Stimulated activated naive CD4-positive, alpha-beta T cell (primary cell): ENCODE data around the gene CNTN5.

Source experiments
- DNase-seq, 6 experiments: peaks; one replicate each; lab custom pipeline; 2025; lab: John Stamatoyannopoulos, UW

Gene CNTN5

GRCh38 chr11:99391245-99391644 lies 370.5 kb downstream of the CNTN5 start:
- no peak for DNase-seq

GRCh38 chr11:99406345-99406744 lies 385.6 kb downstream of the CNTN5 start:
- DNase-seq, result no peak

DNA sequence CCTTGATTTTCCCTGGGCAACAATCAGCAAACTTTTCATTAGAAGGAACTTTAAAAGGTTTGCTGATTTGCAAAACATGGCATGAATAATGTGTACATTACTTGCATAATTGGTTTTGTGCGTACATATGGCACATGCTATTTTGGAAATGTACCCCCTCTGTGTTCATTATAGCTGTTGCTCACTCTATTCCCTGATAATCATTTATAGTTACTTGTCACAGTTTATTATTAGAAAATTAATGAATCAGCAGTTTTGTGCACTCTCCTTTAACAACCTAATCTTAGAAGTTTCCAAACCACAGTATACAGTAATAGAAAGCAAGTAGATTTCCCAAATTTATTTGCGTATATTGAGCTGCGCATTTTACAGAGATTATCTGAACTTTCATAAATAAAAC lies 389.9 kb downstream of the CNTN5 start:
- DNase-seq, result no peak

DNA sequence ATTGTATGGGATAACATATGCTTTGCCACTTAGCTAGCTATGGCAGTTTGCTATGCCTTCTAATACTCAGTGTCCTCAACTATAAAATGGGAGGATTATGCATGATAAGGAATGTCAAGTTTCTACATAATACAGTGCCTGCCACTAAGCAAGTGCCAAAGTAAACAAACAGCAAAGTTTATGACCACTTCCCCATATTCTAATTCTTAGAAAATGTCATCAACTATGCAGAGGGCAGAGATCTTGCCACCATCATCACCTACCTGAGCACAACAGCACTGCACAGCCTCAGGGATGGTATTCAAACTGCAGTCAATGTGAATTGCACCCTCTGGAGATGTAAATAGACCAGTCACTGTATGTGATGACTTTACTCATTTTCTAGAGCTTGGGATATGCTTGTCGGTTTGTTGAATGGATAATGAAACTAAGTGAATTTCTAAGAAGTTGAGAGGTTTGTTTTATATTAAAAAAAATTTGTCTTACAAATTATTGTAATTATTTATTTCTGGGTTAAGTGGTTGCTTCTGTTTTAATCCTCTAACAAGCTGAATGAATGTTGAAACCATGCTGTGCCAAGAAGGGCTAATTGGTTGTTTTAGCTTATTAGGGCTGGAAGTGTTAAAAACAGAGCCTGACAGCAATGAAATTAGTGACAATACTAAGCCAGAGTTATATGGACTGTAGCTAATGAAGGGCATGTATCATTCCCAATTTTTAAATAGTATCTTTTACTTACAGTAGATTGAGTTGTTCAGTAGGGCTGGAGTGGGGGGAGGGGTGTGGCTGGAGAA lies 398.4 kb downstream of the CNTN5 start:
- DNase-seq, result no peak

DNA sequence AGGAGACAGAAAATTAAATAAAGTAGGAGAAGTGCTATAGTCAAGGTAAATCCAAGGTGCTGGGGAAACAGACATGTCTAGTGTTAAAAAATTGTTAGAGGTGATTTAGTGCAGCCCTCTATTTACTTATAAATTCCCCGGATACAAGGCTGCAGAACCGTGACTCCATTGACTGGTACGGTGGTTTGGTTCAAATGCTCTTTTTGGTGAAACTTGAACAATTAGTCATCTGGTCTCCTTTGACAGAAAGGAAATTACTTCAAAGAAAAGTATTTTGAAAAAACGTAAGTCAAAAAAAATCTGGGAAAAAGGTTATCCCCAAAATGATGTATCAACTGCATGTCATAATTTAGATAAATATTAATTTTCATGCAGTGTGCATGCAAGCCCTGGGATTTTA lies 399.2 kb downstream of the CNTN5 start:
- DNase-seq, result no peak

DNA sequence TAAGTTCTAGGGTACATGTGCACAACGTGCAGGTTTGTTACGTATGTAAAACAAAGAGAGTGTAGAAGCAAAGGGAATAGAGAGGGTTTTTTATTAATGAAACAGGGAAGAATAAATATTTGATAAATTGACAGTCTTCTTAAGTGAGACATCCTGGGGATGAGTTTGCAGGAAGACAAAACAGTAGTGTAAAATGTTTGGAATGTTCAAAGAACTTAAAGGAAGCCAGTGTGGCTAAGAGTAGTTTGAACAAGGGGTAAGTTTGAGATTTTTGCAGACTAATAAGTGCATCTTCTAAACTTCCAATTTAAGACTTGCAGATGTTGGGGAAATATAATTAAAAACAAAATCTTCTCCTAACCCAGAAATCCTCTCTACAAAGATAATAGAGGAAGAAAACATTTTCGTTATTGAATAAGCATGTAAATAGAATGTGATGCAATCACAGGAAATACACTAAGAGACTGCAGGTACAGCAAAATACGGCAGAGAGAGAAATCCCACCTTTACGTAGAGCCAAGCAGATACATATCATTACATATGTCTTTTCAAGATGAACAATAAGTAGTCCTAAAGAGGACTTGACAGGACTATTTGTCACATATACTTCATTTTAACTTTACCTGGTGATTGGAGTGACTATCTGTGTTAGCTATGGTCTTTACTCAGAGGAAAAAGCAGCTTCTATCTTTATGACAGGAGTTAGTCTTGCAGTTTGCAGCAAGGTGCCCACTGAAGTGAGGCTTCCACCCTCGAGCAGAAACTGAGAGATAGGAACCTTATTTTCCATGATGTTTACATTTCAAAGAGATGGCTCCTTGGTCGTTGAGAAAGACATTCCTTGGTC lies 402.1 kb downstream of the CNTN5 start:
- no peak for DNase-seq

GRCh38 chr11:99423428-99423983 lies 402.8 kb downstream of the CNTN5 start:
- no peak for DNase-seq

DNA sequence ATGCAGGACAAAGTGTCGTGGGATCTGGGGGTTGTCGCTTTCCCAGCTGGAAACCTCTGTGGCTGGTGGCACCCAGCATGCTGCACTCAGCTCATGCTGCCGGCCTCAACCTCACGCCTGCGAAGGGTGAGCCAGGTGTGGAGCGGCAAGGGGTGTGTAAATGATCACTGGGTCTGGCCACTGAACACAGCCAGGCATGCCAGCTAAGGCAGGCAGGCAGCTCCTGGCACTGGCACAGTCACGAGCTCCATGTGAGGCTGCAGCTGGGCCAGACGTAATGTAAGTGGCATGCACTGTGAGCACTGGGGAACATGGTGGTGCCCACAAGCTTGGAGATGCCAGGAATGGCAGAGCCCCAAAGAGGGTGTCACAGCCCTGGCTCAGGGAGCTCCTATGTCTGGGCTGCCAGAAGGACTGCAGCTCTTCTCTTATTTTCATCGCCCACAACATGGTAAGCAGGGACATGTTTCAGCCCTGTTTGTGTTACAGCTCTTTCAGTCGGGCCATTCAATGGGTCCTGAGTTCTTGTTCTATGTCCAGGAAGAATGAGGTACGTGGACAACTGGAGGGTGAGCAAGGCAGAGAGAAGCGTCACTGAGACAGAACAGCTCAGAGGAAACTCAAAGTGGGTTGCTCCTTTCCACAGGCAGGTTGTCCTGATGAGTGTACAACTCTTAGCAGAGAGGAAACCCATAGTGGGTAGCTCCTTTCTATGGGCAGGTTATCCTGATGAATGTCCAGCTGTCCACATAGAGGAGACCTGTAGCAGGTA lies 403.8 kb downstream of the CNTN5 start:
- no peak for DNase-seq

GRCh38 chr11:99425596-99425995 lies 404.8 kb downstream of the CNTN5 start:
- DNase-seq, result no peak

GRCh38 chr11:99432677-99433076 lies 411.9 kb downstream of the CNTN5 start:
- DNase-seq, result no peak

- DNase-seq, result no peak
Observed at GRCh38 chr11:99443276-99443675, 422.5 kb downstream of the CNTN5 start.

DNA sequence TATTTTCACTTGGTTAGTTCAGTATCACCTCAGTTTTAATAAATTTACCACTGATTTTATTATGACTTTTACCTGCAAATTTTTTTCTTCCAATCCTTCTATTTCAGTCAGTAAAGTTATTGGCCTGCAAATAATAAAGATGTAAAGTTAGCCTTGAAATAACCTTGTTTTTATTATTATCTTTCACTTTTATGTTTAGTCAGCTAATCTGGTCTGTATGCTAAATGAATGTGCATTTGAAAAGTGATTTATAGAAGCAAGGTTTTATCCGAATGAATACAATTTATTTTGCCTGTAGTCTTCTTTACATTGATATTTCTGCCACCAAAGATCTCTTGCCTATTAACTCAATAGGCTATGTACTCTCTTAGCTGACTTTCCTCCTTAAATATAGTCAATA lies 425.7 kb downstream of the CNTN5 start:
- DNase-seq, result no peak

- DNase-seq, result no peak
Observed at GRCh38 chr11:99449345-99449744, 428.6 kb downstream of the CNTN5 start.

DNA sequence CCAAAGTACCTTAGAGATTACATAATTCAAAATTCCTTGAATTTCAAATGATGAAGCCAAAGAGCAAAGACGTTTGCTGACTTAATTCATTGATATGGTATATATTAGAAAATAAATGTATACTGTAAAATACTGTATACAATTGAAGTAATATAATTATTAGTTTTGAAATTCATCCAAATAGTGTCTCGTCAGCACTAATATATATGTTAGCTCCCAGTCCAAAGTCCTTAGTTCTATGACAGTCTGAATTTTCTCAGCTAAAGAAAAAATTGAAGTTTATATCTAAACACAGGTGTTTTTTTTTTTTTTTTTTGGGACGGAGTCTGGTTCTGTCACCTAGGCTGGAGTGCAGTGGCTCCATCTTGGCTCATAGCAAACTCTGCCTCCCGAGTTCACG lies 431.3 kb downstream of the CNTN5 start:
- no peak for DNase-seq

DNA sequence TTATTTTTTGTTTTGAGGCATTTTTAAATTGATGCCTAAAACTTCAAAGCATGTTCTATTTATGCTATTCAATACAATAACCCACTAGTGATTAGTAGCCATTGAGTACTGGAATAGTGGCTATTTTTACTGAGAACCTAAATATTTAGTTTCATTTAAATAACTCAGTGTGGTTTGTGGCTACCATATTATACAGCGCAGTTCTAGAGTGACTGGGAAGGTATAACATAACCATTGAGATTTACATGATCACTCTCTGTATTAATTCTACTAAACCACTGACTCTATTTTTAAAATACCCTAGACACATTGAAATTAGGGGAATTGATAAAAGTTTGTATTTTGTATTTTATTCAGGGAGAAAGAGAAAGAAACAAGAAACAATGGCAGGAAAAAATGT lies 441.2 kb downstream of the CNTN5 start:
- no peak for DNase-seq

DNA sequence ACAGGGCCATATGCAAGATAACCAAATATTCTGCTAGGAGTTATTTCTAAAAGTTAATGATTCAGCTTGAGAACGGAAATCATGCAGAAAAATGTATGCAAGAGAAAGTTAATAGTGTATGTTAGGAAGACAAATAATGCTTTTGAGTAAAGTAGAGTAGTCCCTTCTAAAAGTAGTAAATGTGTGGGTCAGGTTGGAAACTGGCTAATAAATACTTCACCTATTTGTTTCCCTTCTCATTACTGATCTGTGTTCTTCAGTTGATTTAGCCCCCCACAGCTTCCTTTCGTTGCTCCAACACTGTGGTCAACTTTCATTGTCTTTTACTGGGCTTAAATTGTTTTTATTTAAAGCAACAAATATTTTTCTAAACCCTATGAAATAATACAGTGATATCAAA lies 444.2 kb downstream of the CNTN5 start:
- no peak for DNase-seq

- no peak for DNase-seq
Observed at GRCh38 chr11:99489581-99489980, 468.8 kb downstream of the CNTN5 start.

GRCh38 chr11:99494065-99494464 lies 473.3 kb downstream of the CNTN5 start:
- DNase-seq, result no peak

DNA sequence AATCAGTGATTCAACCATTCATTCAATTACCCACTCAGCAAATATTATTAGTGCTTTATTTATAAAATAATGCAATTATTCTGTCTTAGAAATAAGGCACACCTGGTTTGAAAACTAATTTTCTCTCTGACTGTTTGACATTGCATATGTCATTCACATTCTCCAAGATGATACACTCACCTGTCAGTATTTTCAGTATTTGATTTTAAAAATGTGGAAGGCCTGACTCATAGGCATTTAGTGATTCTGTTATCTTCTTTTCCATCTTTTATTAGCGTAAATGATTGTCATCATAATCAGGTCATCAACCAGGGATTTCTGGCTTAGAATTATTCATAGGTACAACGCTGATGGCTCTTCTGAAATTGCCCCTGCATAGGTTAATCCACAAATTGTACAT lies 480.9 kb downstream of the CNTN5 start:
- no peak for DNase-seq

- DNase-seq, result no peak
Observed at GRCh38 chr11:99505316-99505715, 484.6 kb downstream of the CNTN5 start.

- no peak for DNase-seq
Observed at GRCh38 chr11:99505831-99506230, 485.1 kb downstream of the CNTN5 start.

DNA sequence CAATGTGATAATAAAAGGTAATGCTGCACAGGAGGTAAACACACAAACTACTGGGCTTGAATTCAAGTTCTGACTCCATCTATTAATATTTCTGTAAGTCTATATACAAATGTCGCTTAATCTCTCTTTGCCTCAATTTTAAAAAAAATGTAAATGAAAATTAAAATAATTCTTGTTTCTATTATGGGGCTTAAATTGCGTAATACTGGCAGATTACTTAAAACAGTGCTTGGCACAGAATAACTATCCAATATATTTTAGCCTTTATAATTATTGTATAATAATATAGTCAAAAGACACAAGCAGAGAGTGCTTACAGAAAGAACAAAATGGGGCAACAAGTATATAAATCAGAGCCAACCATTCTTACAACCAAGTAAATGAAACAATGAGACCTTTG lies 489.1 kb downstream of the CNTN5 start:
- no peak for DNase-seq
